GM12891 (cell line): ENCODE measurements around the gene MGST3.
"Not testable (repeated sequence)": the region's sequence is repeated elsewhere in the genome, so short reads cannot be mapped to it uniquely, and the experiment has no call there.

Source experiments
- PAX5 ChIP-seq: IDR thresholded peaks from 2 replicates; pipeline ENCODE4 v1.6.1; 2011; ENCODE audit warnings: low read length, moderate library complexity, mild to moderate bottlenecking; ENCODE audit not compliant: insufficient read depth, severe bottlenecking
- POLR2A ChIP-seq: IDR thresholded peaks from 2 replicates; pipeline ENCODE4 v1.6.1; 2011; ENCODE audit warnings: low read depth, low read length, control low read depth
- POLR2AphosphoS5 ChIP-seq: IDR thresholded peaks from 2 replicates; pipeline ENCODE4 v1.6.1; 2011; ENCODE audit warnings: low read depth, low read length, control low read depth
- POU2F2 ChIP-seq: IDR thresholded peaks from 2 replicates; pipeline ENCODE4 v1.6.1; 2011; ENCODE audit warnings: low read depth, mild to moderate bottlenecking, control low read depth, low read length, moderate library complexity
- SPI1 ChIP-seq: IDR thresholded peaks from 2 replicates; pipeline ENCODE4 v1.6.1; 2011; ENCODE audit warnings: low read depth, low read length, control low read depth
- TAF1 ChIP-seq: IDR thresholded peaks from 2 replicates; pipeline ENCODE4 v1.6.1; 2011; ENCODE audit warnings: low read depth, low read length, control low read depth

- TF ChIP-seq POLR2A, TAF1, POLR2AphosphoS5, SPI1, PAX5, POU2F2: not testable (repeated sequence)
Observed at GRCh38 chr1:165680773-165681172, 49.7 kb downstream of the MGST3 start.
